ENCODE data around the gene BPIFA1.

Gene BPIFA1

DNA sequence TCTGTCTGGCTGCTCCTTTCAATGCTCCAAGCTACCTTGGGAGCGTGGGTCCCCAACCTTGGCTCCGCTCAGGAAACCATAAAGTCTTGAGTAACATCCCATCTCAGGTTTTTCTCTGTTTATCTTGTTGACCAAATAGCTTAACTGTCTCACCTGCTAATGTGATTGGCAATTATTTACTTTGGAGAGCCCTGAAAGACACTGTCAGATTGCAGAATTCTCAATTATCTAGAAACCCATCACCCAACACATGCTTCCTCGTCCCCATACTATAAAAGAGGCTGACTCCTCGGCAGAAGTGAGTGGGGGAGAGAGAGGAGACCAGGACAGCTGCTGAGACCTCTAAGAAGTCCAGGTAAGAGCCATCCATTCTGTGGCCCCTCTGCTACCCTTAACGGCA lies at the start of gene BPIFA1:
TSS of gene BPIFA1 (plus strand) at position 301 of the 400 bp plus-strand sequence. CDS start 1,716 bp downstream, outside the sequence.
- no peak within 1 kb of the TSS for H3K4me3 ChIP-seq
- intact Hi-C loops (cut with DNase I; ENCODE audit: low total_unique reads): no loop called here
- no peak for DNase-seq
- H3K36me3 ChIP-seq: no peaks in the 10 kb centered on the region
- no peaks in the 10 kb centered on the region for H3K4me1 ChIP-seq
- no peak within 1 kb of the TSS for H3K27ac ChIP-seq
- H3K9me3 ChIP-seq: no peaks in the 10 kb centered on the region
- H3K27me3 ChIP-seq: peaks cover 0 to 30% of the 10 kb centered on the region in 2 donors
- TF ChIP-seq CTCF (IDR thresholded peaks at IDR 0.05): no peak

GRCh38 chr20:33187491-33187890 lies 48.3 kb upstream of the BPIFA1 start:
- Histone ChIP-seq H3K4me3 (no peak overlapping the region), H3K27ac (no peak overlapping the region), H3K4me1 (no peaks in the 10 kb centered on the region), H3K27me3 (peaks cover 0 to 5% of the 10 kb centered on the region in 2 donors), H3K36me3 (no peaks in the 10 kb centered on the region), H3K9me3 (no peaks in the 10 kb centered on the region)
- DNase-seq: no peak
- no peak for TF ChIP-seq CTCF (IDR thresholded peaks at IDR 0.05)
- intact Hi-C loops (cut with DNase I; ENCODE audit: low total_unique reads): no loop called here

GRCh38 chr20:33188421-33188820 lies 47.4 kb upstream of the BPIFA1 start:
- Histone ChIP-seq H3K9me3 (no peaks in the 10 kb centered on the region), H3K4me3 (no peak overlapping the region), H3K36me3 (no peaks in the 10 kb centered on the region), H3K27ac (no peak overlapping the region), H3K27me3 (peaks cover 0 to 5% of the 10 kb centered on the region in 2 donors), H3K4me1 (no peaks in the 10 kb centered on the region)
- DNase-seq: no peak
- TF ChIP-seq CTCF (IDR thresholded peaks at IDR 0.05): no peak
- intact Hi-C loops (cut with DNase I; ENCODE audit: low total_unique reads): no loop called here

DNA sequence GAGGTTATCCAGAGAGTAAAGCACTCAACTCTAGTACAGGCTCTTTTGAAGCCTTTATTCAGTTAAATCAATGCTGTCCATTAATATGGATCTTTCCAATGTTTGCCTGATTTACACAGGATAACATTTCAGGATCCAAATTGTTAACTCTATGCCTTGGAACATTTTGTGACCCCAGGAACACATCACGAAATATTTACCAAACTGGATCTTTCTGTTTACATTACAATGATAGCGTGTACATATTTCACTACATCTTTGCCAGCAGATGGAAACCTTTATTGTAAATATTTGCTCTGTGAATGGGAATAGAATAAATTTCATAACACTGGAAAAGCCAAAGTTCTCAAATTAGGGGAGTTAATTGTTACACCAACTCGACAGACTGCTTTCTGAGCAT lies 44.3 kb upstream of the BPIFA1 start:
- no peaks in the 10 kb centered on the region for H3K36me3 ChIP-seq
- H3K4me1 ChIP-seq: no peaks in the 10 kb centered on the region
- no peaks in the 10 kb centered on the region for H3K9me3 ChIP-seq
- no peak overlapping the region for H3K4me3 ChIP-seq
- no peak for DNase-seq
- peaks cover 0 to 5% of the 10 kb centered on the region in 2 donors for H3K27me3 ChIP-seq
- no peak overlapping the region for H3K27ac ChIP-seq
- intact Hi-C loops (cut with DNase I; ENCODE audit: low total_unique reads): no loop called here
- TF ChIP-seq CTCF (IDR thresholded peaks at IDR 0.05): no peak

GRCh38 chr20:33191955-33192354 lies 43.8 kb upstream of the BPIFA1 start:
- Histone ChIP-seq H3K9me3 (no peaks in the 10 kb centered on the region), H3K27me3 (peaks cover 0 to 5% of the 10 kb centered on the region in 2 donors), H3K4me3 (no peak overlapping the region), H3K27ac (no peak overlapping the region), H3K36me3 (no peaks in the 10 kb centered on the region), H3K4me1 (no peaks in the 10 kb centered on the region)
- intact Hi-C loops (cut with DNase I; ENCODE audit: low total_unique reads): no loop called here
- no peak for DNase-seq
- no peak for TF ChIP-seq CTCF (IDR thresholded peaks at IDR 0.05)

- no peaks in the 10 kb centered on the region for H3K4me1 ChIP-seq
- intact Hi-C loops (cut with DNase I; ENCODE audit: low total_unique reads): no loop called here
These were observed 42.8 kb upstream of the BPIFA1 start for GRCh38 chr20:33192912-33193501.

More at GRCh38 chr20:33192912-33193501, 42.8 kb upstream of the BPIFA1 start:
- no peak overlapping the region for H3K4me3 ChIP-seq
- H3K27me3 ChIP-seq: peaks cover 0 to 8% of the 10 kb centered on the region in 2 donors
- no peak for TF ChIP-seq CTCF (IDR thresholded peaks at IDR 0.05)
- no peaks in the 10 kb centered on the region for H3K9me3 ChIP-seq
- H3K27ac ChIP-seq: no peak overlapping the region
- H3K36me3 ChIP-seq: no peaks in the 10 kb centered on the region
- no peak for DNase-seq
